Esophagus muscularis mucosa (tissue), 4 donors: ENCODE data around the gene FBXW4.

Experiments used
- EP300 ChIP-seq: sonication (generic); formaldehyde crosslinking; IDR thresholded peaks from one replicate; pipeline ENCODE4 v1.6.1; 2017; ENCODE audit warnings: antibody characterized with exemption
- POLR2A ChIP-seq: fragments of 450-650 bp; IDR thresholded peaks from one replicate; pipeline ENCODE4 v1.6.1; 2017; ENCODE audit warnings: antibody characterized with exemption, moderate library complexity, mild to moderate bottlenecking, low read depth
- TF ChIP-seq, protein P1 (sequence below), 3 experiments: fragments of 200-600 bp in 2 of 3; fragments of 450-650 bp in 1 of 3; sonication (generic) in 2 of 3; IDR thresholded peaks; one replicate each; pipeline ENCODE4 v1.5.1; 2017 to 2019; ENCODE audit warnings: antibody characterized with exemption in 3 of 3, mild to moderate bottlenecking in 2 of 3, moderate library complexity in 1 of 3

- TF ChIP-seq, protein P1, sequence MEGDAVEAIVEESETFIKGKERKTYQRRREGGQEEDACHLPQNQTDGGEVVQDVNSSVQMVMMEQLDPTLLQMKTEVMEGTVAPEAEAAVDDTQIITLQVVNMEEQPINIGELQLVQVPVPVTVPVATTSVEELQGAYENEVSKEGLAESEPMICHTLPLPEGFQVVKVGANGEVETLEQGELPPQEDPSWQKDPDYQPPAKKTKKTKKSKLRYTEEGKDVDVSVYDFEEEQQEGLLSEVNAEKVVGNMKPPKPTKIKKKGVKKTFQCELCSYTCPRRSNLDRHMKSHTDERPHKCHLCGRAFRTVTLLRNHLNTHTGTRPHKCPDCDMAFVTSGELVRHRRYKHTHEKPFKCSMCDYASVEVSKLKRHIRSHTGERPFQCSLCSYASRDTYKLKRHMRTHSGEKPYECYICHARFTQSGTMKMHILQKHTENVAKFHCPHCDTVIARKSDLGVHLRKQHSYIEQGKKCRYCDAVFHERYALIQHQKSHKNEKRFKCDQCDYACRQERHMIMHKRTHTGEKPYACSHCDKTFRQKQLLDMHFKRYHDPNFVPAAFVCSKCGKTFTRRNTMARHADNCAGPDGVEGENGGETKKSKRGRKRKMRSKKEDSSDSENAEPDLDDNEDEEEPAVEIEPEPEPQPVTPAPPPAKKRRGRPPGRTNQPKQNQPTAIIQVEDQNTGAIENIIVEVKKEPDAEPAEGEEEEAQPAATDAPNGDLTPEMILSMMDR (IDR thresholded peaks at IDR 0.05), result no peak
- TF ChIP-seq POLR2A (no peak), EP300 (no peak)
Observed at GRCh38 chr10:101720606-101721230, 25.7 kb upstream of the FBXW4 start.
